GM12864 (cell line): ENCODE data around the gene PRR35.

Experiments
- DNase-seq: peaks from one replicate; pipeline ENCODE4 v3.0.0-alpha.2; 2011; ENCODE audit warnings: low read depth
- H3K4me3 ChIP-seq: 2 replicates; pipeline ENCODE4 v1.5.1; 2011; ENCODE audit warnings: mild to moderate bottlenecking, low read depth, low read length, control low read depth
- TF ChIP-seq, protein P1 (sequence below): IDR thresholded peaks from 2 replicates; pipeline ENCODE4 v1.5.1; 2011; ENCODE audit warnings: low read depth, mild to moderate bottlenecking, moderate library complexity, low read length, control low read depth, inconsistent platforms; ENCODE audit errors: missing control alignments

The PRR35 gene

GRCh38 chr16:543301-544164, 16.7 kb upstream of the PRR35 start:
- DNase-seq, result no peak
- TF ChIP-seq, protein P1, sequence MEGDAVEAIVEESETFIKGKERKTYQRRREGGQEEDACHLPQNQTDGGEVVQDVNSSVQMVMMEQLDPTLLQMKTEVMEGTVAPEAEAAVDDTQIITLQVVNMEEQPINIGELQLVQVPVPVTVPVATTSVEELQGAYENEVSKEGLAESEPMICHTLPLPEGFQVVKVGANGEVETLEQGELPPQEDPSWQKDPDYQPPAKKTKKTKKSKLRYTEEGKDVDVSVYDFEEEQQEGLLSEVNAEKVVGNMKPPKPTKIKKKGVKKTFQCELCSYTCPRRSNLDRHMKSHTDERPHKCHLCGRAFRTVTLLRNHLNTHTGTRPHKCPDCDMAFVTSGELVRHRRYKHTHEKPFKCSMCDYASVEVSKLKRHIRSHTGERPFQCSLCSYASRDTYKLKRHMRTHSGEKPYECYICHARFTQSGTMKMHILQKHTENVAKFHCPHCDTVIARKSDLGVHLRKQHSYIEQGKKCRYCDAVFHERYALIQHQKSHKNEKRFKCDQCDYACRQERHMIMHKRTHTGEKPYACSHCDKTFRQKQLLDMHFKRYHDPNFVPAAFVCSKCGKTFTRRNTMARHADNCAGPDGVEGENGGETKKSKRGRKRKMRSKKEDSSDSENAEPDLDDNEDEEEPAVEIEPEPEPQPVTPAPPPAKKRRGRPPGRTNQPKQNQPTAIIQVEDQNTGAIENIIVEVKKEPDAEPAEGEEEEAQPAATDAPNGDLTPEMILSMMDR, result no peak
- no peak overlapping the region for H3K4me3 ChIP-seq

DNA sequence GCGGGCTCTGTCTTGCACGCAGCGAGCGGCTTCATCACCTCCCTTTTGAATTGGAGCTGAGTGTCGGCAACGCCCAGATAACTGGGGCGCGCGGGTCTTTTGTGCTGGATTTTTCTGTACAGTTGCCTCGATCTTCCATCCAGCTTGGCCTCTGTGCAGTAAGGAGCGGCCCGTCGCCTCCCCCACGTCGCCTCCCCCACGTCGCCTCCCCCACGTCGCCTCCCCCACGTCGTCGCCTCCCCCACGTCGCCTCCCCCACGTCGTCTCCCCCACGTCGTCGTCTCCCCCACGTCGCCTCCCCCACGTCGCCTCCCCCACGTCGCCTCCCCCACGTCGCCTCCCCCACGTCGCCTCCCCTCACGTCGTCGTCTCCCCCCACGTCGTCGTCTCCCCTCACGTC, 15.7 kb upstream of the PRR35 start:
- no peak for DNase-seq
- TF ChIP-seq, protein P1, result no peak
- no peak overlapping the region for H3K4me3 ChIP-seq

- TF ChIP-seq, protein P1, result no peak
- H3K4me3 ChIP-seq, result no peak overlapping the region
- no peak for DNase-seq
Measured at GRCh38 chr16:546909-547770, 13.1 kb upstream of the PRR35 start.

DNA sequence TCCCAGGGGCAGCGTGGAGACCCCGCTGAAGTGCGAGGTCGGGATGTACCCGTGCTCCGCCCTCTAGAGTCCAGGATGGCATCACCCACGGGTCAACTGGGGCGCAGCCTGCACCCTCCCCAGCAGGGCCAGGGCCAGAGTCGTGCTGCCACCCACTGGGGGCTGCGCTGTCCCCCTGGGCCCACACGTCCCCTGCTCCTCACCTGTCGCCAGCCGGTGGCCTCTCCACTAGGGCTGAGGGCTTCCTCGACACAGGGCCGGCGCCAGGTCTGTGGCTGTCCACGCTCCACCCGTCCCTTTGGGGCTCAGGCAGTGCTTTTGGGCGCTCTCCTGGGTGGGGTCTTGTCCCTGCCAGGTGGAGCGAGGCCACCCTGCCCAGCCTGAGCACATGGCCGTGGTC, 11.6 kb upstream of the PRR35 start:
- H3K4me3 ChIP-seq, result no peak overlapping the region
- no peak for DNase-seq
- TF ChIP-seq, protein P1, result no peak

DNA sequence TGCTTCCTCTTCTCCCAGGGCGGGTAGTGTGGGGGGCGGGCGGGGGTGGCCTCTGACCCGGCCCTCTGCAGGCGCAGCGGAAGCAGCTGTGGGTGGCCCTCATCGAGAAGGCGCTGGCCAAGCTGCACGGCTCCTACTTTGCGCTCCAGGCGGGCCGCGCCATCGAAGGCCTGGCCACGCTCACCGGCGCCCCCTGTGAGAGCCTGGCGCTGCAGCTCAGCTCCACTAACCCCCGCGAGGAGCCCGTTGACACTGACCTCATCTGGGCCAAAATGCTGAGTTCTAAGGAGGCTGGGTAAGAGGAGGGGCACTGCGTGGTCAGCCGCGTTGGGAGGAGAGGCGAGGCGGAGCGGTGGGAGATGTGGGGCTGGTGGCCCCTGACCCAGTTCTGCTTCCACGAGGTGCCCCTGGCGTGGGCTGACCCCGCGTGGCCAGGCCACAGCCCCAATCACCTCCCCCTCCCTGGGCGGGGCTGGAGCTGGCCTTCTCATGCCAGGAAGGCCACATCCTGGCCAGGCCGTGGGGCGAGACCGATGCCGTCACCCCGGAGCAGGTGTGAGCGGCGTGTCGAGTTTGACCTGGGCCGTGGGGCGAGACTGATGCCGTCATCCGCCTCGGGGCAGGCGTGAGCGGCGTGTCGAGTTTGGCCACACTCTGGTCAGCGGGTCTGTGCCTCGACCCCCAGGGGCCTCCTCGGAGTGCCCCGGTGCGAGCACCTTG, 10.5 kb upstream of the PRR35 start:
- no peak overlapping the region for H3K4me3 ChIP-seq
- DNase-seq, result no peak
- TF ChIP-seq, protein P1, result peak; percentile 11

GRCh38 chr16:551210-551609, 9.0 kb upstream of the PRR35 start:
- no peak overlapping the region for H3K4me3 ChIP-seq
- DNase-seq, result no peak
- TF ChIP-seq, protein P1, result no peak
